ENCODE measurements around the gene CEP131. TPM values are rescaled to one million over a fixed set of nuclear protein-coding genes. Genes with fewer than 3 reads are reported as not detected.

Gene CEP131
- total RNA-seq, 1 donor from 2014 or later: 26.8 TPM

DNA sequence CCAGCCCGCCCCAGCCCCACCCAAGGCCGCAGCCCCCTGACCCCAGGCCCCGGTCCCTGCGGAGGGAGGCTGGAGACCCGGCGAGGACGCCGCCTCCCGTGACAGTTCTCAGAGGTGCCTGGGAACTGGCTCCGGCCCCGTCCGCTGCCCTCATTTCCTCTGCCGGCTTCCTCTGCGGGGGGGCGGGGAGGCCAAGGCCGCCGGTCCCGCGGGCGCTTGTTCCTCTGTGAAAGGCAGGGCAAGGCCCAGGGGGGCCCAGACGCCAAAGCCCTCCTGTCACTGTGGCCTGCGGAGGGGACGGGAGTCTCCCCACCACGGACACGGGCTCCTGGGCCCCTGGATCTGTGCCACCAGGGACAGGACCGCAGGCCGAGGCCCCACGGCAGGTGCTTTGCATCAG is 62.5 kb downstream of the CEP131 start:
- TF ChIP-seq, protein P1, sequence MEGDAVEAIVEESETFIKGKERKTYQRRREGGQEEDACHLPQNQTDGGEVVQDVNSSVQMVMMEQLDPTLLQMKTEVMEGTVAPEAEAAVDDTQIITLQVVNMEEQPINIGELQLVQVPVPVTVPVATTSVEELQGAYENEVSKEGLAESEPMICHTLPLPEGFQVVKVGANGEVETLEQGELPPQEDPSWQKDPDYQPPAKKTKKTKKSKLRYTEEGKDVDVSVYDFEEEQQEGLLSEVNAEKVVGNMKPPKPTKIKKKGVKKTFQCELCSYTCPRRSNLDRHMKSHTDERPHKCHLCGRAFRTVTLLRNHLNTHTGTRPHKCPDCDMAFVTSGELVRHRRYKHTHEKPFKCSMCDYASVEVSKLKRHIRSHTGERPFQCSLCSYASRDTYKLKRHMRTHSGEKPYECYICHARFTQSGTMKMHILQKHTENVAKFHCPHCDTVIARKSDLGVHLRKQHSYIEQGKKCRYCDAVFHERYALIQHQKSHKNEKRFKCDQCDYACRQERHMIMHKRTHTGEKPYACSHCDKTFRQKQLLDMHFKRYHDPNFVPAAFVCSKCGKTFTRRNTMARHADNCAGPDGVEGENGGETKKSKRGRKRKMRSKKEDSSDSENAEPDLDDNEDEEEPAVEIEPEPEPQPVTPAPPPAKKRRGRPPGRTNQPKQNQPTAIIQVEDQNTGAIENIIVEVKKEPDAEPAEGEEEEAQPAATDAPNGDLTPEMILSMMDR (conservative IDR thresholded peaks at IDR 0.05): no peak
- no peaks in the 10 kb centered on the region for H3K36me3 Mint-ChIP-seq
- H3K27me3 Mint-ChIP-seq: no peaks in the 10 kb centered on the region
- no peaks in the 10 kb centered on the region for H3K9me3 Mint-ChIP-seq
- H3K4me3 Mint-ChIP-seq: no peak overlapping the region
- H3K4me1 Mint-ChIP-seq (ENCODE audit: unreplicated experiment): no peaks in the 10 kb centered on the region
- no peak overlapping the region for H3K27ac Mint-ChIP-seq
- no peak for DNase-seq (ENCODE audit: extremely low spot score, unreplicated experiment)

DNA sequence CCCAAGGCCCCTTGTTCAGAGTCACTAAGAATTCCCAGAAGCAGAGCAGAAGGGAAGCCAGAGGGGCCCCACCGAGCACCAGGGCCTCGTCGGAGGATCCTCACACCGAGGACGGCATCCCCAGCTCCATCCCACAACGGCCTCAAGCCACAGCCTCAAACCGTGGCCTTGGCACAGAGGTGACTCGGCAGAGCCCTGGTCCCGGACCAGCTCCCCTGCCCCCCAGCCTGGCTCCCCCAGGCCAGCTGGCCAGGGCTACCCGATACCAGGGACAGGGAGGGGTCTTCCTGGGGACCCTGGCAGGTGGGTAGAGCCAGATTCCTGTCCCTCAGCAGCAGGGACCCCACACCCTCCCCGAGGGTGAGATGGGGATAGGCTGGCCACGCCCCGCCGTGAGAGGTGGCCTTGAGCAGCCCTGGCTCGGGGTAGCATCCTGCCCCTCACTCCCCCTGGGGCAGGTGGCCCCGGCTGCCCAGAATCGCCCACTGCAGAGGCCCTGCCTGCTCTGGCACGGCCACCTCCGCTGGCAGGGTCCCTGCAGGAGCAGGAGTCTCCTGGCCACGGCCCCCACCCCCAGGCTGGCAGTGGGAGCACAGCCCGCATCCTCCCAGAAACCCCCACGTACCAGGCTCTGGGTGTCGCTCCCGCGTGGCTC is 63.0 kb downstream of the CEP131 start:
- H3K27ac Mint-ChIP-seq: no peak overlapping the region
- DNase-seq (ENCODE audit: extremely low spot score, unreplicated experiment): no peak
- H3K4me3 Mint-ChIP-seq: no peak overlapping the region
- H3K9me3 Mint-ChIP-seq: no peaks in the 10 kb centered on the region
- TF ChIP-seq, protein P1 (conservative IDR thresholded peaks at IDR 0.05): no peak
- no peaks in the 10 kb centered on the region for H3K36me3 Mint-ChIP-seq
- no peaks in the 10 kb centered on the region for H3K4me1 Mint-ChIP-seq (ENCODE audit: unreplicated experiment)
- H3K27me3 Mint-ChIP-seq: no peaks in the 10 kb centered on the region

DNA sequence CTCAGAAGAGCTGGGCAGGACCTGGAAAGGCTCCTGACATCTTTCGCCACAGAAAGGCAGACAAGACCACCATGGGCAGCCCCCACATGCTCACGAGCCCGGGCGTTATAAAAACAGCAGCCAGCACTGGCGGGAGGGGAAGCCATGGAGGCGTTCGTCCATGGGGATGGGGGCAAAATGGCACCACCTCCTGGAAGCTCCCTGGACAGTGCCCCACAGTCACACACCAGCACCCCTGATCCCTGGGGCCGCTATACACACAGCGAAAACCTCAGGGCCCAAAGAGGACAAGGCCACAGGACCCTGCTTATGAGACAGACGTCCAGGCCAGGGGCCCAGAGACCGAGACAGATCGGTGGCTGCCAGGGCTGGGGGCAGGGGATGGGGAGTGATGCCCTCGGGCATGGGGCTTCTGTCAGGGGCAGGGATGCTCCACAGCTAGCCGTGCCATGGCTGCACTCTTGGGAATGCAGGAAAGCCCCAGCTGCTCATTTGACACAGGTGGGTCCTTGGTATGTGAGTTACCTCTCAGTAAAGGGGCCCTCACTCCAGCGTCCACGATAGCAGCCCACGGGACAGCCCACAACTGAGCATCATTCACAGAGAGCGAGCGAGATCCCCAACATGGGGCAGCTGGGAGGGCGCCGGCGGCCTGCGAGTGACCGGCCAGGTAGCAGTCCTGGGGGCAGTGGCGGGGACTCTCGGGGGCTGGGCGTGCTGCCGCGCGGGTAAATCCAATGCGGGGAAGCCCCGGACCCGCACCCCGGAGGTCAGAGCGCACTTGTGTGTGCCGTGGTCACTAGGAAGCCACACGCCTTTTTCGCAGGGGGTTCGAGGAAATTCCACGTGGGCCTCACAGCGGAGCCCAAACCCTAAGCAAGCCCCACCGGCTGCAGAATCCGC is 63.8 kb downstream of the CEP131 start:
- H3K27me3 Mint-ChIP-seq: no peaks in the 10 kb centered on the region
- no peaks in the 10 kb centered on the region for H3K36me3 Mint-ChIP-seq
- H3K4me1 Mint-ChIP-seq (ENCODE audit: unreplicated experiment): no peaks in the 10 kb centered on the region
- no peak overlapping the region for H3K27ac Mint-ChIP-seq
- TF ChIP-seq, protein P1 (conservative IDR thresholded peaks at IDR 0.05): no peak
- no peaks in the 10 kb centered on the region for H3K9me3 Mint-ChIP-seq
- no peak overlapping the region for H3K4me3 Mint-ChIP-seq
- no peak for DNase-seq (ENCODE audit: extremely low spot score, unreplicated experiment)

DNA sequence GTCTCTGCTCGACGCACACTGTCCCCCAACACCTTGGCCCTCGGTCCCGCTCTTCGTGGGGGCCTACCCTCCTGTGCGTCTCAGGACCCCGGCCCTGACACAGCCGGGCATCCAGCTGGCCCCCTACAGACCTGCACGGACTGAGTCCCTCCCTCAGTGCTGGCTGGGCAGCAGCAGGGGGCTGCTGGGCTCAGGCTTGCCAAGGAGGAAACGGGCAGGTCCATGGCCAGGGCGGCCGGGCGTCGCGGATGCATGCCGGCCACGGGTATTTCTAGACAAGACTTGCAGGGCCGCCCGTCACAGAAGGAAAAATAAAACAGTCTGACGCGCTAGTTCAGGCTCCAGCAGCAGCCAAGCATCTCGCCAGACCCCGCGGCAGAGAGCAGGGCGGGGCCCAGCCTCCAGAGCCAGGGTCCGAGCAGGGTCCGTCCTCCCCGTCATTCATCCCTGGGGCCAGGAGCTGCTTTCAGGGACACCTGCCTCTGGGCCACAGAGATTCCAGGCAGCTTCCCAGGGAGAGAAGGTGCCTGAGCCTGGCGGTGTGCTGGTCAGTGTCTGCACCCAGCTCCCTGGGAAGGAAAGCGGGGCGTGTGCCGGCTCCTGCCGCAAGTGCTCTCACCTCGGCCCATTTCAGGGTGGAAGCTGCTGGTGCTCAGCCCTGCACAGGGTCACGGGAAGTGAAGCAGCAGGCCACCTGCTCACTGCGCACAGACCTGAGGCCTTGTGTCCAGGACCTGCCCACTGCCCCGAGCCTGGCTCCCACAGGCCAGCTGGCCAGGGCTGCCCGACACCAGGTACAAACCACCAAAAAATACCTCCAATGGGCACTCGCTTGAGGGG is 64.7 kb downstream of the CEP131 start:
- no peak for DNase-seq (ENCODE audit: extremely low spot score, unreplicated experiment)
- H3K36me3 Mint-ChIP-seq: no peaks in the 10 kb centered on the region
- no peak overlapping the region for H3K27ac Mint-ChIP-seq

More for the DNA sequence above, 64.7 kb downstream of the CEP131 start:
- Mint-ChIP-seq H3K27me3 (no peaks in the 10 kb centered on the region), H3K9me3 (no peaks in the 10 kb centered on the region), H3K4me3 (no peak overlapping the region), H3K4me1 (ENCODE audit: unreplicated experiment) (no peaks in the 10 kb centered on the region)
- TF ChIP-seq, protein P1 (conservative IDR thresholded peaks at IDR 0.05): no peak

Measured in type B pancreatic cell (in vitro differentiated cells).